Articular chondrocyte of knee joint (primary cell): ENCODE results near the gene SLC5A3. TPM values are rescaled to one million over a fixed set of nuclear protein-coding genes. Genes with fewer than 3 reads are reported as not detected.

Experiments
- total RNA-seq: library from RNA; depleted of rRNA; stranded (reverse); fragments of >200 nt; gene quantifications from 2 replicates; pipeline ENCODE4 v1.2.3, GENCODE V29; 2012

The SLC5A3 gene
- total RNA-seq, result 55.0 and 147 TPM in 2 replicates

DNA sequence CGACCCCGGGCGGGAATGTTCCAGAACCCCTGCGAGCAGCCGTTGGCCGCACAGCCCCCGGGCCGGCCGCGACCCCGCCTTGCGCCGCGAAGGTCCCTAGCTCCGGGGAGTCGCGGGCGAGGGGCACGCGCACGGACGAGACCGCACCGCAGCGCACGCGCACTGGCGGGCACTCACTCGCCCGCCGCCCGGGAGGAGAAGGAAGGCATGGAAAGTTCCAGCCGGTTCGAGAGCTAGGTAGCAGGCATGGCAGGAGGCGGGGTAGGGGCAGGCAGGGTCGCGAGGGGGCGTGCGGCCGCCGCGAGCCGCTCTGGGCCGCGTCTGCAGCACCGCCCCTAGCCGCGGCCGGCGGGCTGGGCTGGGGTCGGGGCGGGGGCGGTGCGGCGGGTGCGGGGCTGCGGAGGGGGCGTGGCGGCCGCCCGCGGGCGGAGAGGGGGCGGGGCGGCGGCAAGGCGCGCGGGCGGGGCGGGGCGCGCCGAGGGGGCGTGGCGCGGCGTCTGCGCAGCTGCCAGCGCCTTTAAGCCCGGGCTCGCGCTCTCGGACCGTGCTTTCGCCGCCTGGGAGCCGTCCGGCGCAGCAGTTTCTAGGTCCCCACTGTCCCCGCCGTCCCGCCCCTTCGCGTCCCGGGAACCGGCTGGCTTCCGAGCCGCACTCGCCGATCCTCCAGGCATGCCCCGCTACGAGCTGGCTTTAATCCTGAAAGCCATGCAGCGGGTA, at the start of gene SLC5A3, which contains the start of gene MRPS6:
Gene SLC5A3 (plus strand): TSS at position 547 of the 717 bp plus-strand sequence. CDS start 21,621 bp downstream, outside the sequence.
Gene MRPS6 (plus strand): TSS at position 547 of the 717 bp plus-strand sequence. CDS start 123 bp downstream, at position 670.

Other genes starting within 250 kb of the SLC5A3 start
- 159 and 167 TPM in 2 replicates for gene ATP5PO, start 157.8 kb upstream of the SLC5A3 start, total RNA-seq
- 33.1 and 56.3 TPM in 2 replicates for gene MRPS6, start within 50 bp of the SLC5A3 start, total RNA-seq